Motor neuron (in vitro differentiated cells): ENCODE results near the gene TRIL. TPM values are rescaled to one million over a fixed set of nuclear protein-coding genes. Genes with fewer than 3 reads are reported as not detected.

Experiments
- ATAC-seq, 8 experiments: fragments of 200-7000 bp; cut with Tn5 transposase; replicated peaks in 6 of 8; 2 replicates each; pipeline ENCODE4 v1.8.0; 2021; ENCODE audit warnings: mild to moderate bottlenecking in 8 of 8, moderate library complexity in 8 of 8
- H3K27ac ChIP-seq, 2 donors: fragments of 250-450 bp; sonication (Bioruptor Pico); 2 replicates each; pipeline ENCODE4 v1.9.0; 2021; ENCODE audit warnings: antibody characterized with exemption in 2 of 2, mild to moderate bottlenecking in 2 of 2, moderate library complexity in 1 of 2
- H3K4me1 ChIP-seq, 2 donors: fragments of 250-450 bp; sonication (Bioruptor Pico); replicated peaks in 1 of 2; 2 replicates each; pipeline ENCODE4 v1.6.1; 2021; ENCODE audit warnings: antibody characterized with exemption in 2 of 2, mild to moderate bottlenecking in 2 of 2, moderate library complexity in 1 of 2
- H3K4me3 ChIP-seq, 5 donors: fragments of 250-450 bp; sonication (Bioruptor Pico); 2 replicates each; pipeline ENCODE4 v1.9.0; 2021; ENCODE audit warnings: antibody characterized with exemption in 5 of 5, mild to moderate bottlenecking in 5 of 5, moderate library complexity in 4 of 5
- WGBS, 10 experiments: fragments of 450-650 bp; shearing (Covaris generic); methylation state at CpG; one replicate each; pipeline ENCODE4 v1.0.0; 2022; 5-methylcytosine and 5-hydroxymethylcytosine counted together
- in situ Hi-C, 9 experiments: fragments of 400-800 bp; cut with MboI; loops; one replicate each; pipeline ENCODE4 v1.15.0; 2021; ENCODE audit warnings: low sequenced_read_pairs in 9 of 9, low pct_unique_long_range_greater_than_20kb in 2 of 9; ENCODE audit not compliant: unreplicated experiment in 9 of 9
- total RNA-seq, 8 experiments: library from RNA; unstranded; fragments of 300-600 nt; gene quantifications; 2 replicates each; pipeline versions ENCODE4 v1.2.3 to v1.2.4, GENCODE V29; 2022

The TRIL gene
- total RNA-seq, 8 experiments from 2014 or later, result 0.31 to 6.1 (median 0.78) TPM

GRCh38 chr7:28926871-28927597 is 31.1 kb downstream of the TRIL start:
- H3K4me3 ChIP-seq, result peak overlapping the region; percentile 20 to 38 (median 28)
- H3K4me1 ChIP-seq, result peaks cover 8 to 12% of the 10 kb centered on the region in 2 donors
- H3K27ac ChIP-seq, result no peak overlapping the region
- in situ Hi-C loops, result loop anchor here (5.0 to 25.0 kb wide), 5 partner anchors 175 to 485 kb away; no protein-coding TSS in a partner anchor
- ATAC-seq, result peak; percentile 83 to 94 (median 90)
- WGBS, 10 experiments, result 0 to 80% (median 11%) methylated on average over 1 to 8 of the region's 22 CpGs; no CpG with 5 or more reads in 2 of the 10 experiments

DNA sequence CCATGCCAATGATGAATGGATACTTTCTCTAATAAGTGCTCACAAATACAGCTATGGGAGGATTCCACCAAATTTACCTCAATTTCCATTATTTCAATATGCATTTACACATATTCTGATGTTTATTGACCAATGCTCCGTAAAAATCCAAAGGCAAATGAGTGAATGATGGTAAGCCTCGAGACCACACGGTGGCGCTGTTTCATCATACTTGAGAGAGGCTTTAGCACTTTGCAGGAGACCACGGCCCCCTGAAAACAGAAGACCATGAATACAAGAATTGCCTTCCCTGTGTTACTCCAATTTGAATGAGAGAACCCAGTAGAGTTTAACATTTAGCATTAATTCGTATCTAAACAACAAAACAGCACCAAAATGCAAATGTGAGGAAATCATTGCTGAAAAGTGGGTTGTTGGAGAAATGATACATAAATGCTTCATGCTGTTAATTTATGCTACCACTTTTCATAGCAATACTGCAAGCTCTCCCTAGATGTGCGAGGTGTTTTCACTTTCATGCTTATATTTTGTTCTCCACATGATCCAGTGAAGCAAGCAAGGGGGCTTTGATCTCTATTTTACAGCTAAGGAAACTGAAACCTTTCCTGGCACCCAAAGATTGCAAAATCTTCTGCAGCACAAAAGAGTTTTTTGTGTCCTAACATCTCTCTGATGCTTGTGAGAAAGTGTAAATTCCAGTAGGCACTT is 35.4 kb downstream of the TRIL start:
- ATAC-seq, result peak; percentile 15 to 74 (median 64)
- no peak overlapping the region for H3K4me3 ChIP-seq
- H3K27ac ChIP-seq, result no peak overlapping the region
- WGBS, 10 experiments, result 0 to 47% (median 5%) methylated on average over 2 to 7 of the region's 7 CpGs; no CpG with 5 or more reads in 1 of the 10 experiments
- peaks cover 19 to 20% of the 10 kb centered on the region in 2 donors for H3K4me1 ChIP-seq
- in situ Hi-C loops, result loop anchor here in 8 of 9 experiments (5.0 to 10.0 kb wide), 3 partner anchors 182 to 482 kb away; no protein-coding TSS in a partner anchor

GRCh38 chr7:28921822-28922221 is 36.3 kb downstream of the TRIL start:
- H3K27ac ChIP-seq, result no peak overlapping the region
- no peak overlapping the region for H3K4me3 ChIP-seq
- peaks cover 19 to 20% of the 10 kb centered on the region in 2 donors for H3K4me1 ChIP-seq
- peak; percentile 90 to 96 (median 94) for ATAC-seq
- WGBS, 10 experiments, result 0 to 12% (median 0%) methylated on average over 1 to 4 of the region's 4 CpGs; no CpG with 5 or more reads in 2 of the 10 experiments
- in situ Hi-C loops, result loop anchor here in 8 of 9 experiments (5.0 to 10.0 kb wide), 3 partner anchors 183 to 483 kb away; no protein-coding TSS in a partner anchor

GRCh38 chr7:28920424-28920823 is 37.7 kb downstream of the TRIL start:
- WGBS, 10 experiments, result 60 to 100% (median 82%) methylated on average over 1 to 6 of the region's 6 CpGs; no CpG with 5 or more reads in 2 of the 10 experiments
- peaks cover 19 to 20% of the 10 kb centered on the region in 2 donors for H3K4me1 ChIP-seq
- H3K27ac ChIP-seq, result no peak overlapping the region
- no peak overlapping the region for H3K4me3 ChIP-seq
- in situ Hi-C loops, result loop anchor here in 8 of 9 experiments (5.0 to 10.0 kb wide), 3 partner anchors 184 to 484 kb away; no protein-coding TSS in a partner anchor
- no peak for ATAC-seq

- Histone ChIP-seq H3K27ac (no peak overlapping the region), H3K4me3 (no peak overlapping the region), H3K4me1 (peaks cover 19 to 20% of the 10 kb centered on the region in 2 donors)
- 33 to 100% (median 57%) methylated on average over 3 to 9 of the region's 9 CpGs; no CpG with 5 or more reads in 1 of the 10 experiments for WGBS, 10 experiments
- in situ Hi-C loops, result no loop called here
- ATAC-seq, result peak in 1 of 8 experiments; percentile 35
Observed at GRCh38 chr7:28919510-28919909, 38.6 kb downstream of the TRIL start.

DNA sequence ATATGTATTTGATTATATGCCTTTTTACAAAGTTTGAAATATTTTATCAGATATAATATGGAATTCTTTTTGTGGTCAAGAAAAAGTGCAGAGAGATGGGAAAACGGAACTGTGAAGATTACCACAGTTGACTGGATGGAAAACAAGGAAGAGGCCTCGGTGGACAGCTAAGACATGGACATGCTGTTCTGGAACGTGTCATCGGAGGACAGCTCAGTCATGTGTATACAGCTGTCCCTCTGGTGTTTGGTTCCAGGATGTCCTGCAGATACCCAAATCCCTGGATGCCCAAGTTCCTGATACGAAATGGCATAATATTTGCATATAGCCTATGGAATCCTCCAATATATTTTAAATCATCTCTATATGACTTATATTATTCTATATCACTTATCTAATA is 49.4 kb downstream of the TRIL start:
- in situ Hi-C loops, result no loop called here
- Histone ChIP-seq H3K27ac (no peak overlapping the region), H3K4me3 (no peak overlapping the region), H3K4me1 (peaks cover 0 to 5% of the 10 kb centered on the region in 2 donors)
- 29 to 100% (median 90%) methylated on average over 1 to 5 of the region's 5 CpGs; no CpG with 5 or more reads in 1 of the 10 experiments for WGBS, 10 experiments
- ATAC-seq, result no peak

GRCh38 chr7:28905464-28905863 is 52.7 kb downstream of the TRIL start:
- in situ Hi-C loops, result no loop called here
- H3K4me3 ChIP-seq, result no peak overlapping the region
- peaks cover 0 to 5% of the 10 kb centered on the region in 2 donors for H3K4me1 ChIP-seq
- H3K27ac ChIP-seq, result no peak overlapping the region
- ATAC-seq, result no peak
- WGBS, 10 experiments, result 87 to 100% (median 95%) methylated on average over 2 to 3 of the region's 3 CpGs

DNA sequence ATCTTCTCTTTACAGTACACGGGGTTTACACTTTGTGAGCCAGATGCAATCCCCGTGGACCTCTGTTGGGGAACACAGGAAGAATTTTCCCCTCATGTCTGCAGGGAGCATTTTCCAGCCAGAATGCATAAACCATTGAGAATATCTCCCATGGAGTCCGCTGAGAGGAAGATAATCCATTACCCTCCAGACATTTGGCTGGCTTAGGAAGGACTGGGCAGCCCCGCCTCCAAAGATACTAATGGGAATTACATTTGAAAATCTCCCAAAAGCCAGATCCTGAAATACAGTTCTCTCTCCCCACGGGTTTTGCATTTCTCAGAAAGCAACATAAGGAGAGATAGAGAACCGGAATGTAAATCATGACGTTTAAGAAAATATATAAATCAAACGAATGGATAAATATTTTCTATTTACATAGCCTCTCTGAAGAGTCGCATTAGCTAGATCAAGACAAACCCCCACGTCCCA is 53.5 kb downstream of the TRIL start:
- in situ Hi-C loops, result no loop called here
- H3K27ac ChIP-seq, result no peak overlapping the region
- WGBS, 10 experiments, result 2 to 91% (median 77%) methylated on average over 1 to 10 of the region's 10 CpGs
- no peak overlapping the region for H3K4me3 ChIP-seq
- H3K4me1 ChIP-seq, result peaks cover 0 to 5% of the 10 kb centered on the region in 2 donors
- peak in 3 of 8 experiments; percentile 78 to 92 (median 84) for ATAC-seq

GRCh38 chr7:28903730-28904577 is 54.2 kb downstream of the TRIL start:
- in situ Hi-C loops, result no loop called here
- Histone ChIP-seq H3K27ac (no peak overlapping the region), H3K4me1 (peaks cover 0 to 5% of the 10 kb centered on the region in 2 donors), H3K4me3 (no peak overlapping the region)
- ATAC-seq, result peak in 2 of 8 experiments; percentile 55 to 69
- WGBS, 10 experiments, result 8 to 100% (median 83%) methylated on average over 1 to 4 of the region's 4 CpGs

Other genes starting within 250 kb of the TRIL start
- gene CPVL, start 188.2 kb upstream of the TRIL start, total RNA-seq, result 10 to 100 TPM in 3 of 8 experiments, 1 to 10 TPM in 5; 4.7 to 27.0 (median 6.8) TPM
- 10 to 100 TPM in 6 of 8 experiments, 1 to 10 TPM in 2; 2.6 to 28.8 (median 14.8) TPM for gene CHN2, start 236.4 kb upstream of the TRIL start, total RNA-seq